Epithelial cell of esophagus (primary cell): ENCODE measurements around the gene RSPH3.
A peak's percentile ranks its signal among the peaks of the same experiment; 100 is the strongest.
"Not testable (repeated sequence)": the region's sequence is repeated elsewhere in the genome, so short reads cannot be mapped to it uniquely, and the experiment has no call there.

ENCODE experiments used
- DNase-seq: peaks from one replicate; pipeline ENCODE4 v3.0.0; 2010; ENCODE audit warnings: low read depth
- H3K4me3 ChIP-seq: 2 replicates; pipeline ENCODE4 v1.5.1; 2011; ENCODE audit warnings: mild to moderate bottlenecking, low read length, control low read depth
- CTCF ChIP-seq: IDR thresholded peaks from 2 replicates; pipeline ENCODE4 v1.5.1; 2011; ENCODE audit warnings: low read depth, mild to moderate bottlenecking, low read length, control low read depth, inconsistent platforms; ENCODE audit not compliant: insufficient read depth; ENCODE audit errors: missing control alignments

RSPH3 gene

GRCh38 chr6:159042826-159043181 lies 42.8 kb upstream of the RSPH3 start:
- DNase-seq: no peak
- H3K4me3 ChIP-seq: no peak overlapping the region
- TF ChIP-seq CTCF: no peak

GRCh38 chr6:159042003-159042825 lies 42.2 kb upstream of the RSPH3 start:
- peak; percentile 85 for DNase-seq
- H3K4me3 ChIP-seq: no peak overlapping the region
- peak; percentile 98 for TF ChIP-seq CTCF

- no peak for TF ChIP-seq CTCF
- no peak for DNase-seq
- H3K4me3 ChIP-seq: no peak overlapping the region
Observed at GRCh38 chr6:159041181-159041580, 41.2 kb upstream of the RSPH3 start.

- TF ChIP-seq CTCF: no peak
- H3K4me3 ChIP-seq: no peak overlapping the region
- DNase-seq: no peak
Observed at GRCh38 chr6:159039885-159040258, 39.9 kb upstream of the RSPH3 start.

GRCh38 chr6:159038914-159039884 lies 39.2 kb upstream of the RSPH3 start:
- TF ChIP-seq CTCF: no peak
- H3K4me3 ChIP-seq: no peak overlapping the region
- peak; percentile 95 for DNase-seq

- H3K4me3 ChIP-seq, DNase-seq: not testable (repeated sequence)
Observed at GRCh38 chr6:159038318-159038717, 38.3 kb upstream of the RSPH3 start.

- H3K4me3 ChIP-seq: no peak overlapping the region
- peak; percentile 61 for DNase-seq
- no peak for TF ChIP-seq CTCF
Observed at GRCh38 chr6:159037756-159038290, 37.8 kb upstream of the RSPH3 start.
